K562 (cell line): ENCODE results near the gene ATG10.

ENCODE experiments used
- ELF4 ChIP-seq: fragments of 450-650 bp; formaldehyde crosslinking; IDR thresholded peaks from 2 replicates; pipeline ENCODE4 v1.4.0; 2022; ENCODE audit warnings: missing genetic modification characterization
- REST ChIP-seq, 2 experiments: fragments of 450-650 bp; formaldehyde crosslinking in 1 of 2; IDR thresholded peaks; 2 replicates each; pipeline versions ENCODE4 v1.4.0 to v1.6.1; 2014 to 2020; ENCODE audit warnings: mild to moderate bottlenecking in 2 of 2, borderline replicate concordance in 1 of 2, low read depth in 1 of 2

GRCh38 chr5:81980160-81980559 is 8.3 kb downstream of the ATG10 start:
- TF ChIP-seq ELF4 (CRISPR knock-in tag): no peak
- no peak for TF ChIP-seq REST (IDR thresholded peaks at IDR 0.05; ENCODE audit: borderline replicate concordance)
- TF ChIP-seq REST (CRISPR knock-in tag; IDR thresholded peaks at IDR 0.05; ENCODE audit: low read depth): no peak
